ENCODE measurements around the gene KIRREL1.

The KIRREL1 gene

DNA sequence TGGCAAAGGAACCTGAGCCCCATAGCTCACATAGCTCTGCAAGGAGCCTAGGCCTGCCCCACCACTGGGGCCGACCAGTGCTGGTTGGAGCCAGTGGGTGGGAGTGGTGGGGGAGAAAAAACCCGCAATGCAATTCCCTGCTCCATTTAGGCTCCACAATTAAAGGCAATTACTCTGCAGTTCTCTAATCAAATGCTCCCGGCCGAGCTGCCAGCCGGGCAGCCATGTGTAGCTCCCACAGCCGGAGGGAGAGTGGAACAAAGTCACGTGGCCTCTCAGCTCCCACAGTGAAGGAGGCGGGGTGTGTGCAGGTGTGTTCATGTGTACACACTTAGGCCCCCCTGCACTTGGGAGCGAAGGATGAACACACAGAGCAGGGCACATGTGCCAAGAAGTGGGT is 81.6 kb downstream of the KIRREL1 start:
- WGBS (ENCODE audit: extremely low coverage, insufficient coverage, insufficient read length): no CpG with 5 or more reads among the region's 9 CpGs
- no peak overlapping the region for H3K4me3 ChIP-seq (ENCODE audit: low read depth, low read length)

DNA sequence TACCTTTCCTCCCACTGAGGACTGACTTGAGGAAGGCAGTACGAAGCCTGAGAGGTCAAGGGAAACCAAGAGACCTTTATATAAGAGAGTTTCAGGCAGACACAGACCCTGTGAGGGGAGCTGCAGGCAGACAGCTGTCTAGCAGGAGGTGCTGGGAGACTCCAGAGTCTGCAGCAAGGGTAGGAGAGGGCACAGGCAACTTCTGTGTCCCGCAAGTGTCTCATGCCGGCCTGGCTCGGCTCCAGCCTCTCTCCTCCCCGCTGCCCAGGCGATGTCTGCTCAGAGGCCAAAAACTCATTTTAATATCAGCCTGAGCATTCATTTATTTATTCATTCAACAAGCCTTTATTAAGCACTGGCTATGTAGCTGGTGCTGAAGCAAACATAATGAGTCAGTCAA is 83.0 kb downstream of the KIRREL1 start:
- Histone ChIP-seq H3K4me1 (ENCODE audit: control insufficient read depth in 1 of 2, insufficient read depth in 2 of 2, low read length in 2 of 2) (peaks cover 5% of the 10 kb centered on the region in 2 experiments), H3K9me3 (ENCODE audit: insufficient read depth, low read depth, low read length) (no peaks in the 10 kb centered on the region), H2BK12ac (ENCODE audit: low read length) (no peak overlapping the region), H4K91ac (ENCODE audit: low read depth, low read length) (no peak overlapping the region), H3K4ac (ENCODE audit: low read depth, low read length) (no peak overlapping the region), H3K4me2 (ENCODE audit: low read length) (no peak overlapping the region), H3K36me3 (ENCODE audit: control insufficient read depth in 1 of 2, insufficient read depth in 2 of 2, low read length in 2 of 2) (peaks cover 35 to 60% of the 10 kb centered on the region in 2 experiments), H2AK5ac (ENCODE audit: low read length) (no peak overlapping the region), H3K79me2 (ENCODE audit: control insufficient read depth, insufficient read depth, low read length, poor library complexity) (no peaks in the 10 kb centered on the region), H3K18ac (ENCODE audit: low read length) (no peak overlapping the region), H2BK120ac (ENCODE audit: insufficient read depth, low read length, poor library complexity) (no peak overlapping the region), H3K27me3 (ENCODE audit: insufficient read depth, low read length) (no peaks in the 10 kb centered on the region), H3K14ac (ENCODE audit: low read length) (no peak overlapping the region), H3K4me3 (ENCODE audit: low read depth, low read length) (no peak overlapping the region), H3K27ac (ENCODE audit: low read depth, low read length) (no peak overlapping the region), H3K79me1 (ENCODE audit: low read length) (no peaks in the 10 kb centered on the region), H3K23ac (ENCODE audit: low read length) (no peak overlapping the region), H4K12ac (ENCODE audit: low read depth, low read length) (no peak overlapping the region), H2AFZ (ENCODE audit: insufficient read depth, low read length, poor library complexity) (no peak overlapping the region), H4K8ac (ENCODE audit: low read depth, low read length) (no peak overlapping the region), H3K9ac (ENCODE audit: low read length) (no peak overlapping the region), H2BK5ac (ENCODE audit: low read depth, low read length, poor library complexity) (no peak overlapping the region)
- no CpG with 5 or more reads among the region's 6 CpGs for WGBS (ENCODE audit: extremely low coverage, insufficient coverage, insufficient read length)
- no peak for DNase-seq

More for the DNA sequence above, 81.6 kb downstream of the KIRREL1 start:
- no peak overlapping the region for H3K14ac ChIP-seq (ENCODE audit: low read length)
- H2BK120ac ChIP-seq (ENCODE audit: insufficient read depth, low read length, poor library complexity): no peak overlapping the region
- H4K8ac ChIP-seq (ENCODE audit: low read depth, low read length): no peak overlapping the region
- H3K27me3 ChIP-seq (ENCODE audit: insufficient read depth, low read length): no peaks in the 10 kb centered on the region
- H2BK12ac ChIP-seq (ENCODE audit: low read length): no peak overlapping the region
- no peak overlapping the region for H3K4ac ChIP-seq (ENCODE audit: low read depth, low read length)
- no peak overlapping the region for H4K12ac ChIP-seq (ENCODE audit: low read depth, low read length)
- no peak overlapping the region for H2BK5ac ChIP-seq (ENCODE audit: low read depth, low read length, poor library complexity)
- H4K91ac ChIP-seq (ENCODE audit: low read depth, low read length): no peak overlapping the region
- H3K9ac ChIP-seq (ENCODE audit: low read length): no peak overlapping the region
- H2AK5ac ChIP-seq (ENCODE audit: low read length): no peak overlapping the region
- no peak overlapping the region for H3K27ac ChIP-seq (ENCODE audit: low read depth, low read length)
- no peak overlapping the region for H3K4me2 ChIP-seq (ENCODE audit: low read length)
- H3K9me3 ChIP-seq (ENCODE audit: insufficient read depth, low read depth, low read length): no peaks in the 10 kb centered on the region
- no peak overlapping the region for H2AFZ ChIP-seq (ENCODE audit: insufficient read depth, low read length, poor library complexity)
- no peaks in the 10 kb centered on the region for H3K79me2 ChIP-seq (ENCODE audit: control insufficient read depth, insufficient read depth, low read length, poor library complexity)
- H3K23ac ChIP-seq (ENCODE audit: low read length): no peak overlapping the region
- H3K18ac ChIP-seq (ENCODE audit: low read length): no peak overlapping the region
- peaks cover 5% of the 10 kb centered on the region in 2 experiments for H3K4me1 ChIP-seq (ENCODE audit: control insufficient read depth in 1 of 2, insufficient read depth in 2 of 2, low read length in 2 of 2)
- DNase-seq: no peak
- H3K79me1 ChIP-seq (ENCODE audit: low read length): no peaks in the 10 kb centered on the region
- H3K36me3 ChIP-seq (ENCODE audit: control insufficient read depth in 1 of 2, insufficient read depth in 2 of 2, low read length in 2 of 2): peaks cover 34 to 49% of the 10 kb centered on the region in 2 experiments

DNA sequence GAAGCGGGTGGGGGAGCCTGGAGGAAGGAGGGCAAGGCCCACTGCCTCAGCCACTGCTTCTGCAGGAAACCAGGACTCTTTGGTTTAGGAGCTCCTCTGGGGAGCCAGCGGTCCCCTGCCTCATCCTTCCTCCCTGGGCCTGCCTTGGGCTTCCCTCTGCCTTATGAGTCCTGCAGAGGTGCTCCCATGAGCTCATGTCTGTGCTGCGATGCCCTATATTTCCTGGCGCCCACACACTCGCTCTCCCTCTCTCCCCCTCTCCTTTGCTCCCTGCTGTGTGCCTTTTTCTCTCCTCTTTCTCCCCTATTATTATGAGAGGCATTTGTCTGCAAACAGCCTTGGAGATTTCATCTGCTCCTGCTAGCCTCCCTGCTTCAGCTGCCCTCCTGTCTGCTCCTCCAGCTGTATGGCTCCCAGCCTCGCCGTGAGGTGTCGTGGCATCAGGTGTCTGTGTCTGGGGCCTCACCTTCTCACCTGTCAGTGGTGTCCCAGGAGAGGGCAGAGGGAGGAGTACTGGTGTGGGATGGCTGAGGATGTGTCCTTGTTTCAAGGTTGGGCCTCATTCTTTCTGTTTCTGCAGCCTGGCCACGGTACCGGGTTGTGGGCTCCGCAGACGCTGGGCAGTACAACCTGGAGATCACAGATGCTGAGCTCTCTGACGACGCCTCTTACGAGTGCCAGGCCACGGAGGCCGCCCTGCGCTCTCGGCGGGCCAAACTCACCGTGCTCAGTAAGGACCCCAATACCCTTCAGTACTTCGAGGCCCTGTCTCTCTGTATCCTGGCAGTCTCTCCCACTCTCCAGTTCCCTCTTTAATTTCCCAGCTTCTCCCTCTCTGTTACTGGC is 84.2 kb downstream of the KIRREL1 start:
- no peak overlapping the region for H2AFZ ChIP-seq (ENCODE audit: insufficient read depth, low read length, poor library complexity)
- H2BK12ac ChIP-seq (ENCODE audit: low read length): no peak overlapping the region
- no peak for DNase-seq
- no peak overlapping the region for H4K8ac ChIP-seq (ENCODE audit: low read depth, low read length)
- H3K4ac ChIP-seq (ENCODE audit: low read depth, low read length): no peak overlapping the region
- H3K79me2 ChIP-seq (ENCODE audit: control insufficient read depth, insufficient read depth, low read length, poor library complexity): no peaks in the 10 kb centered on the region
- H3K36me3 ChIP-seq (ENCODE audit: control insufficient read depth in 1 of 2, insufficient read depth in 2 of 2, low read length in 2 of 2): peaks cover 36 to 67% of the 10 kb centered on the region in 2 experiments
- no peak overlapping the region for H2AK5ac ChIP-seq (ENCODE audit: low read length)
- H3K79me1 ChIP-seq (ENCODE audit: low read length): no peaks in the 10 kb centered on the region
- WGBS (ENCODE audit: extremely low coverage, insufficient coverage, insufficient read length): no CpG with 5 or more reads among the region's 22 CpGs
- H3K4me1 ChIP-seq (ENCODE audit: control insufficient read depth in 1 of 2, insufficient read depth in 2 of 2, low read length in 2 of 2): peaks cover 5% of the 10 kb centered on the region in 2 experiments
- no peak overlapping the region for H2BK5ac ChIP-seq (ENCODE audit: low read depth, low read length, poor library complexity)
- no peak overlapping the region for H3K18ac ChIP-seq (ENCODE audit: low read length)
- H3K27ac ChIP-seq (ENCODE audit: low read depth, low read length): no peak overlapping the region
- no peak overlapping the region for H3K4me3 ChIP-seq (ENCODE audit: low read depth, low read length)
- H4K12ac ChIP-seq (ENCODE audit: low read depth, low read length): no peak overlapping the region
- no peak overlapping the region for H3K14ac ChIP-seq (ENCODE audit: low read length)
- H3K27me3 ChIP-seq (ENCODE audit: insufficient read depth, low read length): no peaks in the 10 kb centered on the region
- no peak overlapping the region for H4K91ac ChIP-seq (ENCODE audit: low read depth, low read length)
- no peak overlapping the region for H3K23ac ChIP-seq (ENCODE audit: low read length)
- no peak overlapping the region for H3K9ac ChIP-seq (ENCODE audit: low read length)
- no peak overlapping the region for H2BK120ac ChIP-seq (ENCODE audit: insufficient read depth, low read length, poor library complexity)
- H3K4me2 ChIP-seq (ENCODE audit: low read length): no peak overlapping the region
- H3K9me3 ChIP-seq (ENCODE audit: insufficient read depth, low read depth, low read length): no peaks in the 10 kb centered on the region

DNA sequence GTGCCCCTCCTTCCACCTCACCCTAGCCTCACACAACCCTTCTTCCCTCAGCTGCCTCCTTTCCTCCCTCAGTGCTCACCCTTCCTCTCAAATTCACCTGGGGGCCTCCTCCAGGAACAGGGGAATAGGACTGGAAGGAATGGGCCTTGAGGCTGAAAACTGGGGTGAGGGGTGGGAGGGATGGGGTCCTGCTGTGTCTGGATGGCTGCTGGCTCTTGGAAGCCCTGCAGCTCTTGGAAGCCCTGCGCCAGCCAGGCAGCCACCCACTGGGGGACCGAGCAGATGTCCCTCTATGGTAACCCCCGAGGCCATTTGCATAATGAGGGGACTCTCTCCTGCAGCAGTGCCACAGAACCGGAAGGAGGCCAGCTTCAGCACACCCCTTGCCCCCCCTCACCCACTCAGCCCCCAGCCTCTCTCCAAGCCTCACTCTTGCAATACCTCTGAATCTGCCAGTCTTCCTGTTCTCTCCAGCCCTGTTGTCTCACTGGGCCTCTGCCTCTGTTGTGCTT is 85.2 kb downstream of the KIRREL1 start:
- H2BK120ac ChIP-seq (ENCODE audit: insufficient read depth, low read length, poor library complexity): no peak overlapping the region
- no peak overlapping the region for H3K4me2 ChIP-seq (ENCODE audit: low read length)
- H3K18ac ChIP-seq (ENCODE audit: low read length): no peak overlapping the region
- H3K9me3 ChIP-seq (ENCODE audit: insufficient read depth, low read depth, low read length): no peaks in the 10 kb centered on the region
- H4K8ac ChIP-seq (ENCODE audit: low read depth, low read length): no peak overlapping the region
- peaks cover 5% of the 10 kb centered on the region in 2 experiments for H3K4me1 ChIP-seq (ENCODE audit: control insufficient read depth in 1 of 2, insufficient read depth in 2 of 2, low read length in 2 of 2)
- H3K23ac ChIP-seq (ENCODE audit: low read length): no peak overlapping the region
- no peak overlapping the region for H2AFZ ChIP-seq (ENCODE audit: insufficient read depth, low read length, poor library complexity)
- no peaks in the 10 kb centered on the region for H3K79me1 ChIP-seq (ENCODE audit: low read length)
- peaks cover 34 to 72% of the 10 kb centered on the region in 2 experiments for H3K36me3 ChIP-seq (ENCODE audit: control insufficient read depth in 1 of 2, insufficient read depth in 2 of 2, low read length in 2 of 2)
- no peak overlapping the region for H4K91ac ChIP-seq (ENCODE audit: low read depth, low read length)
- WGBS (ENCODE audit: extremely low coverage, insufficient coverage, insufficient read length): no CpG with 5 or more reads among the region's 4 CpGs
- DNase-seq: no peak
- no peak overlapping the region for H3K4ac ChIP-seq (ENCODE audit: low read depth, low read length)
- H2AK5ac ChIP-seq (ENCODE audit: low read length): no peak overlapping the region
- no peaks in the 10 kb centered on the region for H3K79me2 ChIP-seq (ENCODE audit: control insufficient read depth, insufficient read depth, low read length, poor library complexity)
- no peak overlapping the region for H2BK5ac ChIP-seq (ENCODE audit: low read depth, low read length, poor library complexity)
- no peak overlapping the region for H3K9ac ChIP-seq (ENCODE audit: low read length)
- no peak overlapping the region for H3K27ac ChIP-seq (ENCODE audit: low read depth, low read length)
- H3K4me3 ChIP-seq (ENCODE audit: low read depth, low read length): no peak overlapping the region
- no peak overlapping the region for H4K12ac ChIP-seq (ENCODE audit: low read depth, low read length)
- no peaks in the 10 kb centered on the region for H3K27me3 ChIP-seq (ENCODE audit: insufficient read depth, low read length)
- no peak overlapping the region for H2BK12ac ChIP-seq (ENCODE audit: low read length)
- no peak overlapping the region for H3K14ac ChIP-seq (ENCODE audit: low read length)
